PC-9 (cell line): Measurements from ENCODE around the gene C1orf21. TPM values are rescaled to one million over a fixed set of nuclear protein-coding genes. Genes with fewer than 3 reads are reported as not detected.

ENCODE experiments used
- BruUV-seq: library from RNA; stranded (reverse); fragments of 400-500 nt; replicated peaks from 2 replicates; lab custom pipeline; 2021; lab: Mats Ljungman, UMichigan
- CTCF ChIA-PET: fragments of 300-600 bp; sonication (Branson Sonifier 250); formaldehyde crosslinking; loops from one replicate; lab custom pipeline; 2022; ENCODE audit warnings: antibody characterized with exemption; lab: Charles Lee
- POLR2A ChIA-PET: fragments of 300-600 bp; sonication (Branson Sonifier 250); formaldehyde crosslinking; loops from one replicate; lab custom pipeline; 2022; ENCODE audit warnings: antibody characterized with exemption; ENCODE audit not compliant: unreplicated experiment; lab: Charles Lee
- DNase-seq, 2 experiments: peaks; one replicate each; pipeline versions ENCODE4 v3.0.0 to v3.0.0-alpha.2; 2015 to 2022; ENCODE audit warnings: mixed read lengths in 1 of 2
- H2AFZ ChIP-seq: fragments of 200-600 bp; sonication (generic); 2 replicates; pipeline ENCODE4 v1.8.1; 2017; ENCODE audit warnings: antibody characterized with exemption
- H3F3A ChIP-seq: fragments of 200-600 bp; sonication (generic); 2 replicates; pipeline ENCODE4 v1.8.1; 2017; ENCODE audit warnings: antibody characterized with exemption, mild to moderate bottlenecking, low read depth; ENCODE audit not compliant: insufficient read depth
- H3K27ac ChIP-seq: fragments of 200-600 bp; sonication (generic); 2 replicates; pipeline ENCODE4 v1.6.1; 2016; ENCODE audit warnings: mixed run types
- H3K27me3 ChIP-seq: fragments of 200-600 bp; sonication (generic); 2 replicates; pipeline ENCODE4 v1.6.1; 2016; ENCODE audit warnings: low read depth, mixed run types; ENCODE audit not compliant: insufficient read depth
- H3K36me3 ChIP-seq: fragments of 200-600 bp; sonication (generic); 2 replicates; pipeline ENCODE4 v1.6.1; 2016; ENCODE audit warnings: low read depth, mixed run types
- H3K4me1 ChIP-seq: fragments of 200-600 bp; sonication (generic); replicated peaks from 2 replicates; pipeline ENCODE4 v1.6.1; 2016; ENCODE audit warnings: mixed run types; ENCODE audit not compliant: insufficient read depth
- H3K4me2 ChIP-seq: fragments of 200-600 bp; sonication (generic); 2 replicates; pipeline ENCODE4 v1.6.1; 2017; ENCODE audit warnings: mixed run types
- H3K4me3 ChIP-seq: fragments of 200-600 bp; sonication (generic); 2 replicates; pipeline ENCODE4 v1.6.1; 2016; ENCODE audit warnings: mixed run types
- H3K79me2 ChIP-seq: fragments of 200-600 bp; sonication (generic); 2 replicates; pipeline ENCODE4 v1.6.1; 2017; ENCODE audit warnings: low read depth, mixed run types
- H3K9me2 ChIP-seq: fragments of 200-600 bp; sonication (generic); 2 replicates; pipeline ENCODE4 v1.8.1; 2017; ENCODE audit warnings: mild to moderate bottlenecking; ENCODE audit not compliant: insufficient read depth
- H3K9me3 ChIP-seq: fragments of 200-600 bp; sonication (generic); 2 replicates; pipeline ENCODE4 v1.8.1; 2016; ENCODE audit warnings: low read depth; ENCODE audit not compliant: insufficient read depth
- H4K20me1 ChIP-seq: fragments of 200-600 bp; sonication (generic); 2 replicates; pipeline ENCODE4 v1.8.1; 2017; ENCODE audit not compliant: insufficient read depth
- EZH2 ChIP-seq: fragments of 200-600 bp; sonication (generic); IDR thresholded peaks from 2 replicates; pipeline ENCODE4 v1.8.0; 2017; ENCODE audit warnings: antibody characterized with exemption, low read depth
- intact Hi-C: fragments of 100-400 bp; cut with micrococcal nuclease; formaldehyde crosslinking; loops from one replicate; pipeline ENCODE4 v1.10.0; 2022; ENCODE audit not compliant: unreplicated experiment
- total RNA-seq: library from RNA; stranded (reverse); gene quantifications from 2 replicates; pipeline ENCODE4 v1.2.3, GENCODE V29; 2021
- TF ChIP-seq, protein P1 (sequence below): fragments of 200-600 bp; sonication (generic); conservative IDR thresholded peaks from 2 replicates; pipeline ENCODE4 v1.6.1; 2017; ENCODE audit warnings: mixed run types, antibody characterized with exemption, mild to moderate bottlenecking, moderate library complexity

Gene C1orf21
- total RNA-seq, 1 experiment from 2014 or later: 13.8 TPM

DNA sequence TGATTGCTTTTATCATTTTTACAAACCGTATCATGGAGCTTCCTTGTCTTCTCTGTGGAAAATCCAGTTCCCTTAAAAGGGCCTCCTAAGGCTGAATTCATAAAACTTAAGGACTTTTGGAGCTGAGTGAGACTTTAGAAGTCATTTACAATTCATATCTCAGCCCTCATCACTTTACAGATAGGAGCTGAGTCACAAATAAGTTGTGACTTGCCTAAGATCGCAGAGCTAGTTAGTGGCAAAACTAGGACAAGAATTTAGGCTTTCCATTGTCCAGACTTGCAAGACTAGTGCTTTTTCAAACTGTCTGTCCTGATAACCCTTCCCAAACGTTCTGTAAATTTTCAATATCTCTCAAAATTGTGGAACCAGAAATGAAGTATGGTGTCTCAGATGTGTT is 37.3 kb downstream of the C1orf21 start:
- Histone ChIP-seq H3K27me3 (no peaks in the 10 kb centered on the region), H4K20me1 (no peaks in the 10 kb centered on the region), H3F3A (no peaks in the 10 kb centered on the region), H3K9me2 (no peaks in the 10 kb centered on the region), H3K9me3 (no peaks in the 10 kb centered on the region), H3K27ac (no peak overlapping the region), H3K4me1 (no peaks in the 10 kb centered on the region), H3K79me2 (no peaks in the 10 kb centered on the region), H3K4me2 (no peak overlapping the region), H3K4me3 (no peak overlapping the region), H3K36me3 (no peaks in the 10 kb centered on the region), H2AFZ (no peak overlapping the region)
- ChIA-PET CTCF (no interaction called here), POLR2A (no interaction called here)
- TF ChIP-seq, protein P1, sequence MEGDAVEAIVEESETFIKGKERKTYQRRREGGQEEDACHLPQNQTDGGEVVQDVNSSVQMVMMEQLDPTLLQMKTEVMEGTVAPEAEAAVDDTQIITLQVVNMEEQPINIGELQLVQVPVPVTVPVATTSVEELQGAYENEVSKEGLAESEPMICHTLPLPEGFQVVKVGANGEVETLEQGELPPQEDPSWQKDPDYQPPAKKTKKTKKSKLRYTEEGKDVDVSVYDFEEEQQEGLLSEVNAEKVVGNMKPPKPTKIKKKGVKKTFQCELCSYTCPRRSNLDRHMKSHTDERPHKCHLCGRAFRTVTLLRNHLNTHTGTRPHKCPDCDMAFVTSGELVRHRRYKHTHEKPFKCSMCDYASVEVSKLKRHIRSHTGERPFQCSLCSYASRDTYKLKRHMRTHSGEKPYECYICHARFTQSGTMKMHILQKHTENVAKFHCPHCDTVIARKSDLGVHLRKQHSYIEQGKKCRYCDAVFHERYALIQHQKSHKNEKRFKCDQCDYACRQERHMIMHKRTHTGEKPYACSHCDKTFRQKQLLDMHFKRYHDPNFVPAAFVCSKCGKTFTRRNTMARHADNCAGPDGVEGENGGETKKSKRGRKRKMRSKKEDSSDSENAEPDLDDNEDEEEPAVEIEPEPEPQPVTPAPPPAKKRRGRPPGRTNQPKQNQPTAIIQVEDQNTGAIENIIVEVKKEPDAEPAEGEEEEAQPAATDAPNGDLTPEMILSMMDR: no peak
- TF ChIP-seq EZH2: no peak
- DNase-seq: no peak
- BruUV-seq: no TSS peak
- intact Hi-C loops: no loop called here

DNA sequence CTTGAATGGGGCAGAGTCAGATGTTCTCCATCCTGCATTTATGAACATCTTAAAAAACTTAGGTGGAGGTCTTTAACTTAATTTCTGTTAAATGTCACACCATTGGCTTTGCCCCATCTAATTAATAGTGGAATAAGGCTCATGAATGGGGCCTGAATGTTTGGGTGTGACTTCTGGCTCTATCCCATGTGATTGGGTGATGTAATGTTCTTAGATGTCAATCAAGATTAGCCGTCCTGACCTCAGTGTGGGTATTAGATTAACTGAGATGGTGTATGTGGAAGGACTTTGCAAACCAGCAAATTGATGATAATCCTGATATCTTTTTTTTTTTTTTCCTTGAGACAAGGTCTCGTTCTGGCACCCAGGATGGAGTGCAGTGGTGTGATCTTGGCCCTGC is 38.1 kb downstream of the C1orf21 start:
- ChIA-PET POLR2A (no interaction called here), CTCF (no interaction called here)
- Histone ChIP-seq H3K4me1 (no peaks in the 10 kb centered on the region), H3K4me3 (no peak overlapping the region), H3K4me2 (no peak overlapping the region), H3K36me3 (no peaks in the 10 kb centered on the region), H3K27me3 (no peaks in the 10 kb centered on the region), H3F3A (no peaks in the 10 kb centered on the region), H2AFZ (no peak overlapping the region), H3K9me2 (no peaks in the 10 kb centered on the region), H4K20me1 (no peaks in the 10 kb centered on the region), H3K27ac (no peak overlapping the region), H3K9me3 (no peaks in the 10 kb centered on the region), H3K79me2 (no peaks in the 10 kb centered on the region)
- no peak for DNase-seq
- no TSS peak for BruUV-seq
- intact Hi-C loops: no loop called here
- TF ChIP-seq, protein P1: no peak
- TF ChIP-seq EZH2: no peak

DNA sequence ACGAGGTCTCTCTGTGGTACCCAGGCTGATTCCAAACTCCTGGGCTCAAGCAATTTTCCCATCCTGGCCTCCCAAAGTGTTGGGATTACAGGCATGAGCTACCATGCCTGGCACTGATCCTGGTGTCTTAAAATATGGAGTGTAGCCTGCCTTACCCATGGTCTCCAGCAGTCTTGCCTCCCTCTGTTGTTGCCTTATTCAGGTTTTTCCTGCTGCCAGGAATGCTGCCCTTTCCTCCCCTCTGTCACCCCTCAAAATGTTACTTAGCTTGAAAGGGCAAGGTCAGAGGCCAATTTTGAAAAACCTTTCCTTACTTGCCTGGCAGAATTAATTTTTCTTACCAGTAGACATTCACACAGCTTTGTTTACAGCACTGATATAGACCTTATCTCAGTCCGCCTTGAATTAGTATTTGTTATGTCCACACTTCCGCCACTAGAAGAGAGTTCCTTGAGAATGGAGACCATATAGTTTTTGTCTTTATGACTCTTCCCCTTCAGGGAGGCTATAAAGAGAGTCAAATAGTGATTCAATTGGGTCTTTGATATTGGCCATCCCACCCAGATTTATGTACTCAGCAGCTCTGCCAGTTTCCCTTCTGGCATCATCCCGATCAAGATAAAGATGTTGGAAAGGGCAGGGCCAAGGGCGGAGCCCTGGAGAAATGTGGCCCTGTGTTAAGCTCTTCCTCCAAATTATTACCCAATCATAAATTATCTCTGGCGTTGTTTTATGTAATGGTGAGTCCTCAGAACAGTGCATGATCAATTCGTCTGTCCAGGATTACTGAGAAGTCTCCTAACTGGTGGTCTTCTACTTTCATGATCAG is 38.8 kb downstream of the C1orf21 start:
- ChIA-PET CTCF (no interaction called here), POLR2A (no interaction called here)
- Histone ChIP-seq H3K4me3 (no peak overlapping the region), H3K9me2 (no peaks in the 10 kb centered on the region), H3K27ac (no peak overlapping the region), H3K27me3 (no peaks in the 10 kb centered on the region), H3K9me3 (no peaks in the 10 kb centered on the region), H2AFZ (no peak overlapping the region), H4K20me1 (no peaks in the 10 kb centered on the region), H3K4me1 (no peaks in the 10 kb centered on the region), H3K36me3 (no peaks in the 10 kb centered on the region), H3F3A (no peaks in the 10 kb centered on the region), H3K79me2 (no peaks in the 10 kb centered on the region), H3K4me2 (no peak overlapping the region)
- BruUV-seq: no TSS peak
- TF ChIP-seq, protein P1: no peak
- no peak for TF ChIP-seq EZH2
- intact Hi-C loops: no loop called here
- no peak for DNase-seq
